VCaP (cell line): ENCODE measurements around the gene LIPM.
"Not testable (repeated sequence)": the region's sequence is repeated elsewhere in the genome, so short reads cannot be mapped to it uniquely, and the experiment has no call there.

Source experiments
- H3K27ac ChIP-seq: fragments of 450-650 bp; 2 replicates; pipeline ENCODE4 v1.5.1; 2017
- CTCF ChIP-seq: fragments of 450-650 bp; conservative IDR thresholded peaks from 2 replicates; pipeline ENCODE4 v1.5.1; 2017; ENCODE audit warnings: mild to moderate bottlenecking, moderate library complexity

The LIPM gene

GRCh38 chr10:88832376-88832775 is 29.8 kb downstream of the LIPM start:
- H3K27ac ChIP-seq: no peak overlapping the region
- TF ChIP-seq CTCF: no peak

GRCh38 chr10:88833156-88833555 is 30.6 kb downstream of the LIPM start:
- no peak overlapping the region for H3K27ac ChIP-seq
- TF ChIP-seq CTCF: no peak

GRCh38 chr10:88833723-88834122 is 31.2 kb downstream of the LIPM start:
- H3K27ac ChIP-seq: no peak overlapping the region
- no peak for TF ChIP-seq CTCF

- H3K27ac ChIP-seq: no peak overlapping the region
- TF ChIP-seq CTCF: peak; percentile 83
Observed at GRCh38 chr10:88835096-88835909, 32.8 kb downstream of the LIPM start.

GRCh38 chr10:88835910-88836221 is 33.3 kb downstream of the LIPM start:
- no peak overlapping the region for H3K27ac ChIP-seq
- TF ChIP-seq CTCF: peak; percentile 43

GRCh38 chr10:88837632-88838031 is 35.1 kb downstream of the LIPM start:
- not testable (repeated sequence) for H3K27ac ChIP-seq

GRCh38 chr10:88838766-88839350 is 36.3 kb downstream of the LIPM start:
- TF ChIP-seq CTCF: no peak
- no peak overlapping the region for H3K27ac ChIP-seq

GRCh38 chr10:88840104-88840503 is 37.6 kb downstream of the LIPM start:
- TF ChIP-seq CTCF: no peak

More at GRCh38 chr10:88840104-88840503, 37.6 kb downstream of the LIPM start:
- no peak overlapping the region for H3K27ac ChIP-seq
